OCI-LY3 (cell line): ENCODE data around the gene B4GALNT1.
"Not testable (repeated sequence)": the region's sequence is repeated elsewhere in the genome, so short reads cannot be mapped to it uniquely, and the experiment has no call there.

Experiments used
- H2AFZ ChIP-seq: fragments of 200-600, 300-600 bp; shearing (Covaris generic); 2 replicates; pipeline ENCODE4 v1.6.0; 2014; ENCODE audit warnings: antibody characterized with exemption, low read depth, low read length
- H3K27ac ChIP-seq: fragments of 200-600, 300-600 bp; sonication (generic); 2 replicates; pipeline ENCODE4 v1.5.1; 2014; ENCODE audit warnings: mild to moderate bottlenecking, low read length, moderate library complexity, mixed read lengths
- H3K27me3 ChIP-seq: fragments of 200-600, 300-600 bp; sonication (generic); 2 replicates; pipeline ENCODE4 v1.6.1; 2014; ENCODE audit warnings: low read depth, low read length, mixed read lengths
- H3K36me3 ChIP-seq: fragments of 200-600, 300-600 bp; sonication (generic); replicated peaks from 2 replicates; pipeline ENCODE3; 2014; ENCODE audit warnings: low read depth, low read length, mixed read lengths
- H3K4me1 ChIP-seq: fragments of 300-600, 200-600 bp; sonication (generic); 2 replicates; pipeline ENCODE4 v1.6.1; 2014; ENCODE audit warnings: low read length, mixed read lengths
- H3K4me2 ChIP-seq: fragments of 200-600, 300-600 bp; sonication (generic); 2 replicates; pipeline ENCODE4 v1.6.1; 2014; ENCODE audit warnings: low read length, mixed read lengths
- H3K4me3 ChIP-seq: fragments of 300-600, 200-600 bp; sonication (generic); 2 replicates; pipeline ENCODE4 v1.5.1; 2014; ENCODE audit warnings: antibody characterized with exemption, mild to moderate bottlenecking, low read length, moderate library complexity
- H3K79me2 ChIP-seq: fragments of 300-600, 200-600 bp; shearing (Covaris generic); 2 replicates; pipeline ENCODE4 v1.6.1; 2014; ENCODE audit warnings: mild to moderate bottlenecking, low read length, mixed read lengths
- H3K9ac ChIP-seq: fragments of 300-600, 200-600 bp; shearing (Covaris generic); 2 replicates; pipeline ENCODE4 v1.6.0; 2014; ENCODE audit warnings: mild to moderate bottlenecking, low read length, moderate library complexity
- H3K9me3 ChIP-seq: fragments of 200-600, 300-600 bp; shearing (Covaris generic); 2 replicates; pipeline ENCODE4 v1.6.1; 2014; ENCODE audit warnings: low read length, mixed read lengths; ENCODE audit not compliant: insufficient read depth
- H4K20me1 ChIP-seq: fragments of 200-600, 300-600 bp; sonication (generic); 2 replicates; pipeline ENCODE4 v1.6.1; 2016; ENCODE audit warnings: low read length, mixed read lengths; ENCODE audit not compliant: insufficient read depth
- CTCF ChIP-seq: fragments of 200-600, 300-600 bp; sonication (generic); IDR thresholded peaks from 2 replicates; pipeline ENCODE4 v1.5.1; 2014; ENCODE audit warnings: antibody characterized with exemption, low read length, low read depth
- EZH2phosphoT487 ChIP-seq: fragments of 200-600 bp; shearing (Covaris generic); IDR thresholded peaks from 2 replicates; pipeline ENCODE4 v1.6.1; 2018; ENCODE audit warnings: antibody characterized with exemption, mixed run types, low read depth

The B4GALNT1 gene

GRCh38 chr12:57655541-57656240 lies 22.7 kb upstream of the B4GALNT1 start:
- H4K20me1 ChIP-seq = no peaks in the 10 kb centered on the region
- H3K4me1 ChIP-seq = no peaks in the 10 kb centered on the region
- no peak for TF ChIP-seq EZH2phosphoT487
- TF ChIP-seq CTCF = no peak
- H3K9me3 ChIP-seq = 0 out of 2 replicates have a peak, but pooled peaks cover 4% of the 10 kb centered on the region
- H3K36me3 ChIP-seq = no peaks in the 10 kb centered on the region
- no peak overlapping the region for H3K9ac ChIP-seq
- no peaks in the 10 kb centered on the region for H3K27me3 ChIP-seq
- H2AFZ ChIP-seq = no peak overlapping the region
- no peak overlapping the region for H3K27ac ChIP-seq
- H3K4me3 ChIP-seq = no peak overlapping the region
- no peaks in the 10 kb centered on the region for H3K79me2 ChIP-seq
- no peak overlapping the region for H3K4me2 ChIP-seq

GRCh38 chr12:57654042-57654441 lies 21.0 kb upstream of the B4GALNT1 start:
- no peaks in the 10 kb centered on the region for H3K36me3 ChIP-seq
- H3K4me2 ChIP-seq = no peak overlapping the region
- 0 out of 2 replicates have a peak, but pooled peaks cover 4% of the 10 kb centered on the region for H3K9me3 ChIP-seq
- H3K9ac ChIP-seq = no peak overlapping the region
- H3K27me3 ChIP-seq = no peaks in the 10 kb centered on the region
- no peak overlapping the region for H3K4me3 ChIP-seq
- no peak overlapping the region for H2AFZ ChIP-seq
- TF ChIP-seq CTCF (no peak), EZH2phosphoT487 (no peak)
- H3K4me1 ChIP-seq = no peaks in the 10 kb centered on the region
- no peak overlapping the region for H3K27ac ChIP-seq
- H3K79me2 ChIP-seq = no peaks in the 10 kb centered on the region
- no peaks in the 10 kb centered on the region for H4K20me1 ChIP-seq

GRCh38 chr12:57646659-57647049 lies 13.7 kb upstream of the B4GALNT1 start:
- H4K20me1 ChIP-seq, H3K27me3 ChIP-seq, H3K79me2 ChIP-seq, H3K4me1 ChIP-seq, H3K36me3 ChIP-seq, H3K4me3 ChIP-seq, H3K9me3 ChIP-seq, H2AFZ ChIP-seq, H3K9ac ChIP-seq, H3K27ac ChIP-seq, H3K4me2 ChIP-seq: not testable (repeated sequence)

GRCh38 chr12:57645990-57646658 lies 13.1 kb upstream of the B4GALNT1 start:
- not testable (repeated sequence) for H3K27me3 ChIP-seq, H3K4me3 ChIP-seq, H2AFZ ChIP-seq, H3K9ac ChIP-seq, H3K27ac ChIP-seq, H3K79me2 ChIP-seq, H3K4me1 ChIP-seq, H3K36me3 ChIP-seq, H3K9me3 ChIP-seq, H4K20me1 ChIP-seq, H3K4me2 ChIP-seq

- TF ChIP-seq CTCF (no peak), EZH2phosphoT487 (no peak)
- H3K4me2 ChIP-seq = no peak overlapping the region
- H4K20me1 ChIP-seq = no peaks in the 10 kb centered on the region
- peaks cover 4% of the 10 kb centered on the region; the same call in 1 of the 2 replicates for H3K9me3 ChIP-seq
- H3K27ac ChIP-seq = no peak overlapping the region
- H3K4me1 ChIP-seq = no peaks in the 10 kb centered on the region
- no peaks in the 10 kb centered on the region for H3K79me2 ChIP-seq
- H3K9ac ChIP-seq = no peak overlapping the region
- H2AFZ ChIP-seq = no peak overlapping the region
- H3K27me3 ChIP-seq = no peaks in the 10 kb centered on the region
- H3K36me3 ChIP-seq = no peaks in the 10 kb centered on the region
- H3K4me3 ChIP-seq = no peak overlapping the region
Observed at GRCh38 chr12:57641699-57642442, 8.9 kb upstream of the B4GALNT1 start.
